ENCODE measurements around the gene MCRS1. TPM values are rescaled to one million over a fixed set of nuclear protein-coding genes. Genes with fewer than 3 reads are reported as not detected.

The MCRS1 gene
- total RNA-seq, 6 donors from 2014 or later = 39.6 to 85.9 (median 62.7) TPM

DNA sequence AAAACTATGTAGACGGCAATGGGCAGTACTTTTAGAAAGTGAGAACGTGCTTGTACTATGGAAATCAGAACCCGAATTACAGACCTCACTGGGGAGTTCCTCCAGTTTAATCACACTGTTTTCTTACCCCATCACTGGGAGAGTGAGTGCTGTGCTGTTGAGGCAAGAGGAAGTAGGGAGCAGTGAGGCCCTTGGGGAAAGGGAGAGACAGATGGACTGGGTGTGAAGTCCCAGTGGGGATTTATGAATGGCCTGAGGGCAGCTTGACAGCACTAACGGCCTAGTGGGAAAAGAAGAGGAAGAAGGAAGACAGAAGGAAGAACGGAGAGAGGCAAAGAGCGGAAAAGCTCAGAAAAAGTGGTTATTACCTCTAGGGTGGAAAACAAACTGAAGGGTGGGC is 5.7 kb downstream of the MCRS1 start:
- Histone ChIP-seq H3K9me3 (no peaks in the 10 kb centered on the region), H3K27me3 (no peaks in the 10 kb centered on the region), H3K4me1 (peaks cover 10 to 15% (median 13%) of the 10 kb centered on the region in 4 donors), H3K27ac (no peak overlapping the region), H3K36me3 (peaks cover 53 to 82% (median 79%) of the 10 kb centered on the region in 4 donors), H3K4me3 (no peak overlapping the region)
- WGBS, 2 donors = 85 to 89% methylated on average over 6 of the region's 6 CpGs
- TF ChIP-seq, protein P1, sequence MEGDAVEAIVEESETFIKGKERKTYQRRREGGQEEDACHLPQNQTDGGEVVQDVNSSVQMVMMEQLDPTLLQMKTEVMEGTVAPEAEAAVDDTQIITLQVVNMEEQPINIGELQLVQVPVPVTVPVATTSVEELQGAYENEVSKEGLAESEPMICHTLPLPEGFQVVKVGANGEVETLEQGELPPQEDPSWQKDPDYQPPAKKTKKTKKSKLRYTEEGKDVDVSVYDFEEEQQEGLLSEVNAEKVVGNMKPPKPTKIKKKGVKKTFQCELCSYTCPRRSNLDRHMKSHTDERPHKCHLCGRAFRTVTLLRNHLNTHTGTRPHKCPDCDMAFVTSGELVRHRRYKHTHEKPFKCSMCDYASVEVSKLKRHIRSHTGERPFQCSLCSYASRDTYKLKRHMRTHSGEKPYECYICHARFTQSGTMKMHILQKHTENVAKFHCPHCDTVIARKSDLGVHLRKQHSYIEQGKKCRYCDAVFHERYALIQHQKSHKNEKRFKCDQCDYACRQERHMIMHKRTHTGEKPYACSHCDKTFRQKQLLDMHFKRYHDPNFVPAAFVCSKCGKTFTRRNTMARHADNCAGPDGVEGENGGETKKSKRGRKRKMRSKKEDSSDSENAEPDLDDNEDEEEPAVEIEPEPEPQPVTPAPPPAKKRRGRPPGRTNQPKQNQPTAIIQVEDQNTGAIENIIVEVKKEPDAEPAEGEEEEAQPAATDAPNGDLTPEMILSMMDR (IDR thresholded peaks at IDR 0.05) = no peak
- no peak for TF ChIP-seq POLR2A (IDR thresholded peaks at IDR 0.05)
- TF ChIP-seq POLR2AphosphoS5 (IDR thresholded peaks at IDR 0.05) = no peak
- no peak for TF ChIP-seq EP300 (IDR thresholded peaks at IDR 0.05)
- no peak for ATAC-seq (ENCODE audit: low FRiP score in 2 of 2)
- no peak for DNase-seq

- H3K4me3 ChIP-seq = no peak overlapping the region
- H3K4me1 ChIP-seq = no peaks in the 10 kb centered on the region
- DNase-seq = no peak
- H3K27ac ChIP-seq = no peak overlapping the region
- no peaks in the 10 kb centered on the region for H3K27me3 ChIP-seq
- ATAC-seq (ENCODE audit: low FRiP score in 2 of 2) = no peak
- WGBS, 2 donors = 89 to 90% methylated on average over 7 of the region's 7 CpGs
- peaks cover 51 to 94% (median 84%) of the 10 kb centered on the region in 4 donors for H3K36me3 ChIP-seq
- TF ChIP-seq EP300 (IDR thresholded peaks at IDR 0.05) (no peak), POLR2AphosphoS5 (IDR thresholded peaks at IDR 0.05) (no peak), POLR2A (IDR thresholded peaks at IDR 0.05) (no peak)
- TF ChIP-seq, protein P1 (IDR thresholded peaks at IDR 0.05) = no peak
- no peaks in the 10 kb centered on the region for H3K9me3 ChIP-seq
Measured at GRCh38 chr12:49560695-49561094, 7.2 kb downstream of the MCRS1 start.

GRCh38 chr12:49559011-49559675 is 8.8 kb downstream of the MCRS1 start:
- Histone ChIP-seq H3K4me3 (no peak overlapping the region), H3K9me3 (no peaks in the 10 kb centered on the region), H3K27me3 (no peaks in the 10 kb centered on the region), H3K36me3 (peaks cover 45 to 85% (median 74%) of the 10 kb centered on the region in 4 donors), H3K4me1 (no peaks in the 10 kb centered on the region), H3K27ac (no peak overlapping the region)
- ATAC-seq (ENCODE audit: low FRiP score in 2 of 2) (no peak), DNase-seq (peak in 1 of 2 donors; percentile 49)
- WGBS, 2 donors = 94 to 95% methylated on average over 14 to 17 of the region's 17 CpGs
- TF ChIP-seq, protein P1 (IDR thresholded peaks at IDR 0.05) = no peak
- no peak for TF ChIP-seq POLR2A (IDR thresholded peaks at IDR 0.05)
- TF ChIP-seq EP300 (IDR thresholded peaks at IDR 0.05) = no peak
- TF ChIP-seq POLR2AphosphoS5 (IDR thresholded peaks at IDR 0.05) = no peak

- H3K27ac ChIP-seq = no peak overlapping the region
- ATAC-seq (ENCODE audit: low FRiP score in 2 of 2) (no peak), DNase-seq (no peak)
- H3K4me3 ChIP-seq = no peak overlapping the region
- H3K4me1 ChIP-seq = no peaks in the 10 kb centered on the region
- 92 to 96% methylated on average over 12 to 13 of the region's 13 CpGs for WGBS, 2 donors
- H3K27me3 ChIP-seq = no peaks in the 10 kb centered on the region
- H3K36me3 ChIP-seq = peaks cover 44 to 79% (median 68%) of the 10 kb centered on the region in 4 donors
- H3K9me3 ChIP-seq = no peaks in the 10 kb centered on the region
- TF ChIP-seq EP300 (IDR thresholded peaks at IDR 0.05) = no peak
- TF ChIP-seq, protein P1 (IDR thresholded peaks at IDR 0.05) = no peak
- no peak for TF ChIP-seq POLR2A (IDR thresholded peaks at IDR 0.05)
- no peak for TF ChIP-seq POLR2AphosphoS5 (IDR thresholded peaks at IDR 0.05)
Measured at GRCh38 chr12:49558526-49558925, 9.4 kb downstream of the MCRS1 start.

- TF ChIP-seq EP300 (IDR thresholded peaks at IDR 0.05) (no peak), POLR2AphosphoS5 (IDR thresholded peaks at IDR 0.05) (no peak), POLR2A (IDR thresholded peaks at IDR 0.05) (no peak)
- TF ChIP-seq, protein P1 (IDR thresholded peaks at IDR 0.05) = no peak
- DNase-seq (no peak), ATAC-seq (ENCODE audit: low FRiP score in 2 of 2) (no peak)
- Histone ChIP-seq H3K4me3 (no peak overlapping the region), H3K4me1 (no peaks in the 10 kb centered on the region), H3K27ac (no peak overlapping the region), H3K9me3 (no peaks in the 10 kb centered on the region), H3K27me3 (no peaks in the 10 kb centered on the region), H3K36me3 (peaks cover 38 to 73% (median 61%) of the 10 kb centered on the region in 4 donors)
- WGBS, 2 donors = 90% methylated on average over 2 to 5 of the region's 7 CpGs
Measured at GRCh38 chr12:49557917-49558215, 10.1 kb downstream of the MCRS1 start.

Measured in upper lobe of left lung (tissue), 6 donors.